Right cardiac atrium (tissue), 5 donors: ENCODE results near the gene NPL. TPM values are rescaled to one million over a fixed set of nuclear protein-coding genes. Genes with fewer than 3 reads are reported as not detected.

Experiments used
- ATAC-seq, 2 donors: fragments of 200-7000 bp; cut with Tn5 transposase; one replicate each; pipeline versions ENCODE4 v1.8.0 to v1.9.1; 2020; ENCODE audit warnings: moderate library complexity in 2 of 2, mild to moderate bottlenecking in 1 of 2
- DNase-seq, 3 donors: peaks; one replicate each; pipeline ENCODE4 v3.0.0-alpha.2; 2020
- H3K27ac ChIP-seq: one replicate; pipeline ENCODE4 v1.5.1; 2013; ENCODE audit warnings: mild to moderate bottlenecking, low read length, control low read depth, moderate library complexity
- H3K27me3 ChIP-seq: one replicate; pipeline ENCODE4 v1.6.1; 2013; ENCODE audit not compliant: control insufficient read depth, insufficient read depth
- H3K4me1 ChIP-seq: one replicate; pipeline ENCODE4 v1.6.1; 2013; ENCODE audit warnings: low read length; ENCODE audit not compliant: control insufficient read depth, insufficient read depth
- H3K4me3 ChIP-seq: one replicate; pipeline ENCODE4 v1.5.1; 2013; ENCODE audit warnings: low read length, control low read depth
- H3K9me3 ChIP-seq: one replicate; pipeline ENCODE4 v1.6.1; 2013; ENCODE audit warnings: low read length; ENCODE audit not compliant: control insufficient read depth
- WGBS: extraction: QIAGEN DNeasy Blood & Tissue Kit; methylation state at CpG from one replicate; pipeline ENCODE4 v1.1.7; 2013; 5-methylcytosine and 5-hydroxymethylcytosine counted together
- intact Hi-C, 4 donors: fragments of 100-400 bp; cut with DNase I; formaldehyde crosslinking; loops; one replicate each; pipeline versions ENCODE4 v1.11.0 to v1.14.0; 2022 to 2023
- polyA plus RNA-seq: library from polyadenylated mRNA; stranded (reverse); fragments of 200-250 nt; gene quantifications from one replicate; pipeline ENCODE4 v1.2.3, GENCODE V29; 2013
- total RNA-seq, 4 donors: library from RNA; stranded (reverse); fragmentation: NEBNext Ultra II Directional; extraction: Animal tissue kit (Norgen Biotek cat#: 25700); gene quantifications; one replicate each; pipeline ENCODE4 v1.2.1, GENCODE V29; 2021
- donor health status: healthy with polysubstance abuse.
- donor health status: DM: no; HTN: yes; CAD: no.
- donor health status: DM: no; HTN: no; CAD: no.
- donor health status: DM: no; HTN: yes; CAD: no; lungs with severe emphysema.
- donor health status: DM: yes; HTN: yes; CAD: no.

Gene NPL
- total and polyA plus RNA-seq, 5 donors = 3.2 to 9.6 (median 9.2) TPM

GRCh38 chr1:182781841-182782586 is 7.6 kb upstream of the NPL start:
- H3K4me1 ChIP-seq = no peaks in the 10 kb centered on the region
- no peak overlapping the region for H3K27ac ChIP-seq
- 54% methylated on average over 6 of the region's 6 CpGs for WGBS
- no peaks in the 10 kb centered on the region for H3K27me3 ChIP-seq
- H3K9me3 ChIP-seq = no peaks in the 10 kb centered on the region
- intact Hi-C loops = loop anchor here in 3 of 4 donors (1.0 to 10.0 kb wide), 6 partner anchors 179 to 697 kb away; no protein-coding TSS in a partner anchor
- ATAC-seq (peak; percentile 63 to 72), DNase-seq (peak; percentile 64 to 85 (median 85))
- H3K4me3 ChIP-seq = no peak overlapping the region

GRCh38 chr1:182782587-182782913 is 7.0 kb upstream of the NPL start:
- no peaks in the 10 kb centered on the region for H3K9me3 ChIP-seq
- intact Hi-C loops = loop anchor here in 3 of 4 donors (1.0 to 10.0 kb wide), 5 partner anchors 181 to 698 kb away; no protein-coding TSS in a partner anchor

GRCh38 chr1:182783068-182783467 is 6.5 kb upstream of the NPL start:
- ATAC-seq (no peak), DNase-seq (no peak)
- no peak overlapping the region for H3K4me3 ChIP-seq
- H3K9me3 ChIP-seq = no peaks in the 10 kb centered on the region
- H3K4me1 ChIP-seq = no peaks in the 10 kb centered on the region
- 66% methylated on average over 2 of the region's 2 CpGs for WGBS
- no peaks in the 10 kb centered on the region for H3K27me3 ChIP-seq
- H3K27ac ChIP-seq = no peak overlapping the region
- intact Hi-C loops = loop anchor here in 2 of 4 donors (2.0 to 10.0 kb wide), 4 partner anchors 182 to 698 kb away; no protein-coding TSS in a partner anchor

More at GRCh38 chr1:182782587-182782913, 7.0 kb upstream of the NPL start:
- Histone ChIP-seq H3K27me3 (no peaks in the 10 kb centered on the region), H3K4me3 (no peak overlapping the region), H3K4me1 (no peaks in the 10 kb centered on the region), H3K27ac (no peak overlapping the region)
- ATAC-seq (no peak), DNase-seq (no peak)

- no peaks in the 10 kb centered on the region for H3K4me1 ChIP-seq
- intact Hi-C loops = loop anchor here in 3 of 4 donors (2.0 to 10.0 kb wide), 4 partner anchors 184 to 700 kb away; no protein-coding TSS in a partner anchor
- no peaks in the 10 kb centered on the region for H3K27me3 ChIP-seq
- H3K9me3 ChIP-seq = no peaks in the 10 kb centered on the region
- H3K27ac ChIP-seq = no peak overlapping the region
- 37% methylated on average over 4 of the region's 4 CpGs for WGBS
- no peak overlapping the region for H3K4me3 ChIP-seq
- no peak for ATAC-seq
- DNase-seq = no peak
Measured at GRCh38 chr1:182784556-182785171, 4.9 kb upstream of the NPL start.

GRCh38 chr1:182785181-182785580 is 4.4 kb upstream of the NPL start:
- no peak for ATAC-seq
- no peaks in the 10 kb centered on the region for H3K4me1 ChIP-seq
- DNase-seq = no peak
- H3K27ac ChIP-seq = no peak overlapping the region
- H3K9me3 ChIP-seq = no peaks in the 10 kb centered on the region
- intact Hi-C loops = loop anchor here in 3 of 4 donors (2.0 to 10.0 kb wide), 3 partner anchors 184 to 700 kb away; no protein-coding TSS in a partner anchor
- WGBS = 65% methylated on average over 2 of the region's 2 CpGs
- no peaks in the 10 kb centered on the region for H3K27me3 ChIP-seq
- H3K4me3 ChIP-seq = no peak overlapping the region

GRCh38 chr1:182786223-182786994 is 3.2 kb upstream of the NPL start:
- Histone ChIP-seq H3K9me3 (no peaks in the 10 kb centered on the region), H3K27me3 (no peaks in the 10 kb centered on the region), H3K4me3 (no peak overlapping the region), H3K27ac (no peak overlapping the region), H3K4me1 (no peaks in the 10 kb centered on the region)
- DNase-seq (peak; percentile 51 to 76 (median 67)), ATAC-seq (peak in 1 of 2 donors; percentile 44)
- 57% methylated on average over 6 of the region's 6 CpGs for WGBS
- intact Hi-C loops = loop anchor here in 2 of 4 donors (10.0 kb wide), 2 partner anchors 342 to 702 kb away; no protein-coding TSS in a partner anchor

- 65% methylated on average over 4 of the region's 4 CpGs for WGBS
Measured at GRCh38 chr1:182786995-182787324, 2.6 kb upstream of the NPL start.

GRCh38 chr1:182791281-182792179 is 2.0 kb downstream of the NPL start:
- Histone ChIP-seq H3K4me3 (no peak overlapping the region), H3K4me1 (no peaks in the 10 kb centered on the region), H3K9me3 (no peaks in the 10 kb centered on the region), H3K27me3 (no peaks in the 10 kb centered on the region), H3K27ac (no peak overlapping the region)
- DNase-seq (no peak), ATAC-seq (no peak)
- WGBS = 81% methylated on average over 8 of the region's 8 CpGs
- intact Hi-C loops = no loop called here

More at GRCh38 chr1:182786995-182787324, 2.6 kb upstream of the NPL start:
- Histone ChIP-seq H3K4me1 (no peaks in the 10 kb centered on the region), H3K27ac (no peak overlapping the region), H3K27me3 (no peaks in the 10 kb centered on the region), H3K4me3 (no peak overlapping the region), H3K9me3 (no peaks in the 10 kb centered on the region)
- intact Hi-C loops = loop anchor here in 2 of 4 donors (10.0 kb wide), 2 partner anchors 342 to 702 kb away; no protein-coding TSS in a partner anchor
- ATAC-seq (no peak), DNase-seq (no peak)

GRCh38 chr1:182794091-182794490 is 4.5 kb downstream of the NPL start:
- intact Hi-C loops = no loop called here
- DNase-seq (no peak), ATAC-seq (no peak)
- H3K9me3 ChIP-seq = no peaks in the 10 kb centered on the region
- no peak overlapping the region for H3K27ac ChIP-seq
- 97% methylated on average over 2 of the region's 2 CpGs for WGBS
- no peak overlapping the region for H3K4me3 ChIP-seq
- no peaks in the 10 kb centered on the region for H3K4me1 ChIP-seq
- no peaks in the 10 kb centered on the region for H3K27me3 ChIP-seq

GRCh38 chr1:182794676-182795201 is 5.2 kb downstream of the NPL start:
- H3K27me3 ChIP-seq = no peaks in the 10 kb centered on the region
- H3K4me3 ChIP-seq = no peak overlapping the region
- H3K9me3 ChIP-seq = no peaks in the 10 kb centered on the region
- intact Hi-C loops = no loop called here
- no peaks in the 10 kb centered on the region for H3K4me1 ChIP-seq
- DNase-seq (no peak), ATAC-seq (peak in 1 of 2 donors; percentile 13)
- H3K27ac ChIP-seq = no peak overlapping the region
- WGBS = 67% methylated on average over 3 of the region's 3 CpGs
